IMR-90 (cell line): ENCODE data around the gene RNASE1. TPM values are rescaled to one million over a fixed set of nuclear protein-coding genes. Genes with fewer than 3 reads are reported as not detected.

Experiments used
- ATAC-seq: fragments of 200-7000 bp; cut with Tn5 transposase; 2 replicates; pipeline ENCODE4 v1.9.1; 2020; ENCODE audit warnings: low read depth, mild to moderate bottlenecking, moderate library complexity
- BruUV-seq: library from RNA; stranded (reverse); fragments of 400-500 nt; replicated peaks from 2 replicates; lab custom pipeline; 2021; lab: Mats Ljungman, UMichigan
- CTCF ChIA-PET: fragments of 300-600 bp; formaldehyde crosslinking; extraction: SDS; loops from one replicate; lab custom pipeline; 2021; ENCODE audit warnings: antibody characterized with exemption; lab: Yijun Ruan, JAX
- POLR2A ChIA-PET: fragments of 300-600 bp; sonication (Branson Sonifier 250); formaldehyde crosslinking; loops from one replicate; lab custom pipeline; 2022; ENCODE audit warnings: antibody characterized with exemption; ENCODE audit not compliant: unreplicated experiment; lab: Charles Lee
- DNase-seq: peaks from one replicate; pipeline ENCODE4 v3.0.0; 2013
- H2AFZ ChIP-seq: replicated peaks from 2 replicates; pipeline ENCODE3; 2013; ENCODE audit warnings: low read length, mild to moderate bottlenecking; ENCODE audit not compliant: poor library complexity
- H2AK5ac ChIP-seq: 2 replicates; pipeline ENCODE4 v1.6.1; 2013; ENCODE audit warnings: low read depth, low read length, inconsistent platforms
- H2AK9ac ChIP-seq: replicated peaks from 2 replicates; pipeline ENCODE3; 2013; ENCODE audit warnings: mild to moderate bottlenecking, low read depth, low read length, moderate library complexity; ENCODE audit not compliant: poor library complexity
- H2BK120ac ChIP-seq: 2 replicates; pipeline ENCODE4 v1.6.1; 2013; ENCODE audit warnings: low read depth, low read length, inconsistent platforms
- H2BK15ac ChIP-seq: 3 replicates; pipeline ENCODE4 v1.6.1; 2013; ENCODE audit warnings: low read depth, low read length, inconsistent platforms
- H2BK20ac ChIP-seq: 2 replicates; pipeline ENCODE4 v1.6.1; 2013; ENCODE audit warnings: low read depth, mild to moderate bottlenecking, inconsistent platforms, low read length, moderate library complexity
- H2BK5ac ChIP-seq: 2 replicates; pipeline ENCODE4 v1.6.1; 2013; ENCODE audit warnings: mild to moderate bottlenecking, low read depth, low read length, inconsistent platforms; ENCODE audit not compliant: poor library complexity, severe bottlenecking
- H3K14ac ChIP-seq: replicated peaks from 2 replicates; pipeline ENCODE4 v1.6.1; 2013; ENCODE audit warnings: low read depth, low read length, inconsistent platforms
- H3K18ac ChIP-seq: 2 replicates; pipeline ENCODE4 v1.6.1; 2013; ENCODE audit warnings: low read depth, low read length, control low read depth
- H3K23ac ChIP-seq: 2 replicates; pipeline ENCODE4 v1.6.1; 2013; ENCODE audit warnings: low read depth, low read length, inconsistent platforms
- H3K27ac ChIP-seq: 2 replicates; pipeline ENCODE4 v1.5.1; 2013; ENCODE audit warnings: mild to moderate bottlenecking, control low read depth, low read length; ENCODE audit not compliant: insufficient read depth
- H3K27me3 ChIP-seq: 2 replicates; pipeline ENCODE4 v1.6.1; 2013; ENCODE audit warnings: low read length; ENCODE audit not compliant: control insufficient read depth, insufficient read depth
- H3K36me3 ChIP-seq: 2 replicates; pipeline ENCODE4 v1.6.1; 2013; ENCODE audit warnings: low read length, mixed read lengths; ENCODE audit not compliant: control insufficient read depth, insufficient read depth
- H3K4ac ChIP-seq: 2 replicates; pipeline ENCODE4 v1.6.1; 2013; ENCODE audit warnings: low read depth, low read length, inconsistent platforms
- H3K4me1 ChIP-seq: 2 replicates; pipeline ENCODE4 v1.6.1; 2013; ENCODE audit warnings: low read length, mixed read lengths; ENCODE audit not compliant: control insufficient read depth, insufficient read depth
- H3K4me2 ChIP-seq: 2 replicates; pipeline ENCODE4 v1.6.1; 2013; ENCODE audit warnings: low read depth, mild to moderate bottlenecking, control low read depth, low read length, moderate library complexity
- H3K4me3 ChIP-seq: 2 replicates; pipeline ENCODE4 v1.5.1; 2013; ENCODE audit warnings: low read depth, mild to moderate bottlenecking, control low read depth, low read length, moderate library complexity; ENCODE audit not compliant: insufficient read depth
- H3K56ac ChIP-seq: 2 replicates; pipeline ENCODE4 v1.6.1; 2013; ENCODE audit warnings: low read length, inconsistent platforms; ENCODE audit not compliant: insufficient read depth; ENCODE audit errors: extremely low read depth
- H3K79me1 ChIP-seq, 2 experiments: 2 replicates each; pipeline ENCODE4 v1.6.1; 2013; ENCODE audit warnings: low read length in 2 of 2, inconsistent platforms in 1 of 2, low read depth in 1 of 2
- H3K9ac ChIP-seq: 2 replicates; pipeline ENCODE4 v1.6.1; 2013; ENCODE audit warnings: low read depth, low read length, control low read depth
- H3K9me1 ChIP-seq: 2 replicates; pipeline ENCODE4 v1.6.1; 2013; ENCODE audit warnings: low read length, inconsistent platforms; ENCODE audit not compliant: insufficient read depth
- H3K9me3 ChIP-seq: 2 replicates; pipeline ENCODE4 v1.6.1; 2013; ENCODE audit warnings: low read length; ENCODE audit not compliant: control insufficient read depth, insufficient read depth
- H4K20me1 ChIP-seq: 2 replicates; pipeline ENCODE4 v1.6.1; 2013; ENCODE audit warnings: low read length, inconsistent platforms; ENCODE audit not compliant: insufficient read depth
- H4K5ac ChIP-seq: 2 replicates; pipeline ENCODE4 v1.6.1; 2013; ENCODE audit warnings: mild to moderate bottlenecking, low read depth, low read length, control low read depth
- H4K8ac ChIP-seq, 2 experiments: 2 replicates each; pipeline ENCODE4 v1.6.1; 2013; ENCODE audit warnings: low read depth in 2 of 2, low read length in 2 of 2, control low read depth in 1 of 2, inconsistent platforms in 1 of 2
- H4K91ac ChIP-seq: 2 replicates; pipeline ENCODE4 v1.6.1; 2013; ENCODE audit warnings: low read depth, low read length, inconsistent platforms; ENCODE audit not compliant: insufficient read depth
- BHLHE40 ChIP-seq: fragments of 150-350 bp; IDR thresholded peaks from 2 replicates; pipeline ENCODE4 v1.6.1; 2016; ENCODE audit warnings: mild to moderate bottlenecking, low read depth, low read length
- CEBPB ChIP-seq: IDR thresholded peaks from 2 replicates; pipeline ENCODE4 v1.6.1; 2012; ENCODE audit warnings: low read depth, low read length, improper control_type of control experiment
- CHD1 ChIP-seq: IDR thresholded peaks from 2 replicates; pipeline ENCODE4 v1.6.1; 2012; ENCODE audit warnings: low read depth, low read length, improper control_type of control experiment
- CTCF ChIP-seq: conservative IDR thresholded peaks from 2 replicates; pipeline ENCODE4 v1.5.1; 2012; ENCODE audit warnings: mild to moderate bottlenecking, low read depth, low read length, improper control_type of control experiment
- FOS ChIP-seq: fragments of 150-350 bp; IDR thresholded peaks from 2 replicates; pipeline ENCODE4 v1.6.1; 2016; ENCODE audit warnings: low read depth, low read length
- MAZ ChIP-seq: IDR thresholded peaks from 2 replicates; pipeline ENCODE4 v1.6.1; 2012; ENCODE audit warnings: low read depth, mild to moderate bottlenecking, low read length, improper control_type of control experiment, moderate library complexity, borderline replicate concordance
- MXI1 ChIP-seq: IDR thresholded peaks from 2 replicates; pipeline ENCODE4 v1.6.1; 2012; ENCODE audit warnings: low read depth, mild to moderate bottlenecking, low read length, moderate library complexity, borderline replicate concordance
- POLR2A ChIP-seq: IDR thresholded peaks from 2 replicates; pipeline ENCODE4 v1.6.1; 2012; ENCODE audit warnings: mild to moderate bottlenecking, low read depth, low read length
- RAD21 ChIP-seq: IDR thresholded peaks from 2 replicates; pipeline ENCODE4 v1.6.1; 2012; ENCODE audit warnings: low read length, improper control_type of control experiment
- RCOR1 ChIP-seq: IDR thresholded peaks from 2 replicates; pipeline ENCODE4 v1.6.1; 2012; ENCODE audit warnings: mild to moderate bottlenecking, low read length, improper control_type of control experiment; ENCODE audit not compliant: insufficient replicate concordance
- SMC3 ChIP-seq: fragments of 150-350 bp; IDR thresholded peaks from 2 replicates; pipeline ENCODE4 v1.6.1; 2016; ENCODE audit warnings: low read depth, mild to moderate bottlenecking, antibody characterized with exemption, low read length, moderate library complexity
- USF2 ChIP-seq: fragments of 150-350 bp; IDR thresholded peaks from 2 replicates; pipeline ENCODE4 v1.6.1; 2017; ENCODE audit warnings: mild to moderate bottlenecking, antibody characterized with exemption, low read length, low read depth
- WGBS, 2 experiments: methylation state at CpG; one replicate each; pipeline versions ENCODE4 v1.1.5 to v1.1.7; 2013; ENCODE audit warnings: missing lambda C conversion rate in 2 of 2; ENCODE audit not compliant: insufficient read length in 1 of 2; ENCODE audit errors: extremely low coverage in 2 of 2; 5-methylcytosine and 5-hydroxymethylcytosine counted together
- dilution Hi-C: fragments of 300-500 bp; cut with HindIII; formaldehyde crosslinking; loops from one replicate; pipeline ENCODE4 v1.14.3; 2018; ENCODE audit warnings: low sequenced_read_pairs; ENCODE audit not compliant: unreplicated experiment
- in situ Hi-C: fragments of 300-500 bp; cut with MboI; formaldehyde crosslinking; loops from 3 replicates; pipeline ENCODE4 v1.14.3; 2019; ENCODE audit warnings: low sequenced_read_pairs, inconsistent platforms, mixed read lengths
- intact Hi-C: fragments of 100-400 bp; cut with micrococcal nuclease; formaldehyde crosslinking; loops from 2 replicates; pipeline ENCODE4 v1.10.0; 2022
- polyA plus RNA-seq, 3 experiments: library from polyadenylated mRNA; depleted of rRNA; stranded (reverse); fragments of >200 nt; gene quantifications; 2 replicates each; pipeline ENCODE4 v1.2.3, GENCODE V29; 2012; ENCODE audit warnings: low replicate concordance in 1 of 3
- total RNA-seq: library from RNA; depleted of rRNA; stranded (reverse); fragments of >200 nt; gene quantifications from 2 replicates; pipeline ENCODE4 v1.2.3, GENCODE V29; 2012

RNASE1 gene
- total and polyA plus RNA-seq, 2 of the 4 experiments (the other 2 are of a cell fraction) = not detected

GRCh38 chr14:20751963-20752562, 50.6 kb downstream of the RNASE1 start:
- ChIA-PET CTCF (no interaction called here), POLR2A (no interaction called here)
- ATAC-seq = no peak
- Histone ChIP-seq H2AK9ac (no peak overlapping the region), H3K23ac (no peak overlapping the region), H3K18ac (no peak overlapping the region), H4K91ac (no peak overlapping the region), H2AK5ac (no peak overlapping the region), H4K20me1 (no peaks in the 10 kb centered on the region), H2BK120ac (no peak overlapping the region), H3K56ac (no peak overlapping the region), H3K14ac (no peak overlapping the region), H3K4ac (no peak overlapping the region), H3K9me1 (no peaks in the 10 kb centered on the region), H4K8ac (no peak overlapping the region), H2BK20ac (no peak overlapping the region), H3K27me3 (no peaks in the 10 kb centered on the region), H3K9ac (no peak overlapping the region), H3K79me1 (no peaks in the 10 kb centered on the region), H3K4me1 (no peaks in the 10 kb centered on the region), H3K4me2 (no peak overlapping the region), H2AFZ (no peak overlapping the region), H2BK15ac (no peak overlapping the region), H3K4me3 (no peak overlapping the region), H3K36me3 (no peaks in the 10 kb centered on the region), H2BK5ac (no peak overlapping the region), H4K5ac (no peak overlapping the region), H3K9me3 (peaks cover 8% of the 10 kb centered on the region), H3K27ac (no peak overlapping the region)
- dilution Hi-C loops = no loop called here
- no CpG with 5 or more reads among the region's 5 CpGs for WGBS, 2 experiments
- intact Hi-C loops = no loop called here
- TF ChIP-seq BHLHE40 = no peak
- no peak for TF ChIP-seq CEBPB
- no peak for TF ChIP-seq CTCF
- no peak for TF ChIP-seq FOS
- no peak for TF ChIP-seq CHD1
- no peak for TF ChIP-seq RCOR1
- no peak for TF ChIP-seq USF2
- no peak for TF ChIP-seq POLR2A
- no peak for TF ChIP-seq SMC3
- TF ChIP-seq RAD21 = no peak
- no peak for TF ChIP-seq MAZ
- no peak for TF ChIP-seq MXI1
- no peak for DNase-seq
- in situ Hi-C loops = no loop called here
- no TSS peak for BruUV-seq
